Measurements from ENCODE around the gene ABHD15. TPM values are rescaled to one million over a fixed set of nuclear protein-coding genes. Genes with fewer than 3 reads are reported as not detected.

Gene ABHD15
- total and polyA plus RNA-seq, 2 donors (not counting 1 experiment from before 2014, with no cell fraction given) = 10.9 to 44.1 TPM

DNA sequence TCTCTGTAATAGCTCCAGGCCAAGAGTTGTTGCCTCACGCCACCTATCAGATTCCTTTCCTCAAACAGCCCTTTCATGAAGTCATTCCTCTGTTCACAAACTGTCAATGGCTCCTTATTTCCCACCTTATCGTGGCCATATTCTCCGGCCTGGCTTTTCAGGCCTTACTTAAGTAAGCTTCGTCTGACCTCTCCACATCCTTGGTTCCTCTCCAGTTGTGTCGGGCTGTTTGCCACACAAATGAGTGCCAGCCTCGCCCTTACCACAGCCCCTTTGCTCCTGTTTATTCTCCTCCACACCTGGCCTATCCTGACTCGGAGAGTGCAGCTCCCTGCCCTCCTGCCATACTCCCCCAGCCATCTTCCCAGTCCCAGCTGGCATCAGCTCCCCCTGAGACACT is 3.7 kb upstream of the ABHD15 start:
- H3K4me2 ChIP-seq (replicated peaks; ENCODE audit: low read depth, low read length, poor library complexity, severe bottlenecking) = no peak overlapping the region
- Mint-ChIP-seq H3K4me1 (peaks cover 33% of the 10 kb centered on the region), H3K27me3 (no peaks in the 10 kb centered on the region), H3K27ac (peak overlapping the region; percentile 70), H3K4me3 (peak overlapping the region; percentile 50), H3K9me3 (ENCODE audit: insufficient read depth) (no peaks in the 10 kb centered on the region)
- WGBS (ENCODE audit: insufficient coverage) = 97% methylated on average over 7 of the region's 7 CpGs
- intact Hi-C loops (cut with micrococcal nuclease) = no loop called here
- POLR2A ChIA-PET = interaction anchor here (0.7 to 1.5 kb wide), 3 partner anchors 10 to 54 kb away, joined by 3 to 6 read pairs (median 4); no protein-coding TSS in a partner anchor
- no peak overlapping the region for H3K9ac ChIP-seq (ENCODE audit: low read length)
- ATAC-seq (ENCODE audit: low read depth) (no peak), DNase-seq (peak; percentile 17)
- no peak for TF ChIP-seq EZH2 (IDR thresholded peaks at IDR 0.05; ENCODE audit: borderline replicate concordance, insufficient read depth, low read depth, low read length, poor library complexity, severe bottlenecking)
- TF ChIP-seq CTCF (IDR thresholded peaks at IDR 0.05) = no peak
- peaks cover 25% of the 10 kb centered on the region for H4K20me1 ChIP-seq (ENCODE audit: control insufficient read depth, insufficient read depth, low read length, poor library complexity, severe bottlenecking)
- no peak overlapping the region for H3K27ac ChIP-seq (ENCODE audit: low read length in 2 of 2)
- no peaks in the 10 kb centered on the region for H3K9me3 ChIP-seq (ENCODE audit: control extremely low read depth in 1 of 3, control insufficient read depth in 2 of 3, insufficient read depth in 1 of 3, low read length in 2 of 3)
- peaks cover 0 to 19% of the 10 kb centered on the region in 2 experiments for H3K36me3 ChIP-seq (replicated peaks in 1 of 2; ENCODE audit: control extremely low read depth in 1 of 2, control insufficient read depth in 1 of 2, extremely low read depth in 1 of 2, insufficient read depth in 2 of 2, low read length in 1 of 2)
- H2AFZ ChIP-seq (ENCODE audit: insufficient read depth, low read depth, low read length, poor library complexity, severe bottlenecking) = no peak overlapping the region
- H3K27me3 ChIP-seq (replicated peaks in 1 of 4; ENCODE audit: control extremely low read depth in 1 of 4, control insufficient read depth in 3 of 4, insufficient read depth in 4 of 4, low read length in 3 of 4) = no peaks in the 10 kb centered on the region
- H3K4me1 ChIP-seq (ENCODE audit: control insufficient read depth in 2 of 2, insufficient read depth in 2 of 2, low read length in 2 of 2) = peaks cover 18 to 31% of the 10 kb centered on the region in 2 donors
- CTCF ChIA-PET = interaction anchor here (0.7 to 24.3 kb wide), 9 partner anchors 10 to 201 kb away, joined by 3 to 336 read pairs (median 6); no protein-coding TSS in a partner anchor
- H3K79me2 ChIP-seq (ENCODE audit: control insufficient read depth, insufficient read depth, low read length) = peaks cover 3% of the 10 kb centered on the region
- no peak overlapping the region for H3K4me3 ChIP-seq (ENCODE audit: control extremely low read depth in 1 of 5, extremely low read depth in 1 of 5, insufficient read depth in 1 of 5, low read depth in 2 of 5, low read length in 4 of 5)

DNA sequence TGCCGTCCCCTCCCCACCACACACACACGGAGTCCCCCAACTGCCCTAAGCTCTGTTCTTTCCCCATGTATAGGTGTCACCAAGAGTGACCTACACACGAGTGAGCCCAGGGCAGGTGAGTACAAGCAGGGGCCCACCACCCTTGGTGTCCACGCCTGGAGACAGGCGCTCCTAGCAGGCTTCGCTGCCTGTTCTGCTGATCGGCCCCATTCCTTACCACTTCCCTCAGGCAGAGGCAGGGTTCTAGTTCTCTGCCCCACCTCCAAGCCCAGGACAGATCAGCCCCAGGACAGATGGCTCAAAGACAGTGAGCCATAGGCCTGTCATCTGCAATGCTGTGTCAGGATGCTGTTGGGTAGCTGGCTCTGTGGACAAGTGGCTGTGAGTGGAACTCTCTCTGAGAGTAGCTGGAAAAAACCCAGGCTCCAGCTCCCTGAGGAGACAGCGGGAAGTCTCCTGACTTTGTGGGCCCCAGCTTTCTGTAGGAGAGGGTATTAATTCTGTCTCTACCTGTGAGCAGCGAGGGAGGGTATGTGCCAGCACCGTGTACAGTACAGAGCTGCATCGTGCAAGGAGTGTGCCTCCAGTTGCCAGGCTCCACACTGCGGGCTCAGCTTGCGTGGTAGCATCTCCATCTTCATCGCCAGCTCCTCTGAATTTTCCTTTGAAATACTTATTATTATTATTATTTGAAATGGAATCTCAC is 2.6 kb upstream of the ABHD15 start:
- intact Hi-C loops (cut with micrococcal nuclease) = loop anchor here (5.0 to 10.0 kb wide), 7 partner anchors 153 to 925 kb away; partner anchors contain the start of genes BLTP2, NUFIP2, PHF12 and SSH2
- H3K27ac Mint-ChIP-seq = peak overlapping the region; percentile 86
- H3K4me1 Mint-ChIP-seq = peaks cover 32% of the 10 kb centered on the region
- DNase-seq = no peak
- no peaks in the 10 kb centered on the region for H3K9me3 Mint-ChIP-seq (ENCODE audit: insufficient read depth)
- Histone ChIP-seq H3K9ac (ENCODE audit: low read length) (peak overlapping the region; percentile 81), H3K9me3 (ENCODE audit: control extremely low read depth in 1 of 3, control insufficient read depth in 2 of 3, insufficient read depth in 1 of 3, low read length in 2 of 3) (no peaks in the 10 kb centered on the region), H3K4me1 (ENCODE audit: control insufficient read depth in 2 of 2, insufficient read depth in 2 of 2, low read length in 2 of 2) (peaks cover 21 to 32% of the 10 kb centered on the region in 2 donors), H3K4me3 (ENCODE audit: control extremely low read depth in 1 of 5, extremely low read depth in 1 of 5, insufficient read depth in 1 of 5, low read depth in 2 of 5, low read length in 4 of 5) (peak overlapping the region in 4 of 5 experiments; percentile 71 to 99 (median 78)), H2AFZ (ENCODE audit: insufficient read depth, low read depth, low read length, poor library complexity, severe bottlenecking) (peak overlapping the region; percentile 94), H3K4me2 (replicated peaks; ENCODE audit: low read depth, low read length, poor library complexity, severe bottlenecking) (peak overlapping the region; percentile 100), H3K36me3 (replicated peaks in 1 of 2; ENCODE audit: control extremely low read depth in 1 of 2, control insufficient read depth in 1 of 2, extremely low read depth in 1 of 2, insufficient read depth in 2 of 2, low read length in 1 of 2) (peaks cover 0 to 11% of the 10 kb centered on the region in 2 experiments), H3K79me2 (ENCODE audit: control insufficient read depth, insufficient read depth, low read length) (peaks cover 11% of the 10 kb centered on the region), H3K27ac (ENCODE audit: low read length in 2 of 2) (peak overlapping the region; percentile 22 to 60), H4K20me1 (ENCODE audit: control insufficient read depth, insufficient read depth, low read length, poor library complexity, severe bottlenecking) (peaks cover 15% of the 10 kb centered on the region), H3K27me3 (replicated peaks in 1 of 4; ENCODE audit: control extremely low read depth in 1 of 4, control insufficient read depth in 3 of 4, insufficient read depth in 4 of 4, low read length in 3 of 4) (no peaks in the 10 kb centered on the region)
- POLR2A ChIA-PET = interaction anchor here (0.6 to 2.9 kb wide), 5 partner anchors 9 to 594 kb away, joined by 3 to 12 read pairs (median 4); no protein-coding TSS in a partner anchor
- no peaks in the 10 kb centered on the region for H3K27me3 Mint-ChIP-seq
- CTCF ChIA-PET = interaction anchor here (0.6 to 24.3 kb wide), 13 partner anchors 9 to 200 kb away, joined by 3 to 336 read pairs (median 5); no protein-coding TSS in a partner anchor
- no peak for ATAC-seq (ENCODE audit: low read depth)
- TF ChIP-seq EZH2 (IDR thresholded peaks at IDR 0.05; ENCODE audit: borderline replicate concordance, insufficient read depth, low read depth, low read length, poor library complexity, severe bottlenecking) (no peak), CTCF (IDR thresholded peaks at IDR 0.05) (no peak)
- WGBS (ENCODE audit: insufficient coverage) = 55% methylated on average over 10 of the region's 14 CpGs
- peak overlapping the region; percentile 84 for H3K4me3 Mint-ChIP-seq

All from B cell (primary cell).